Transverse colon (tissue), 4 donors: Measurements from ENCODE around the gene KIF1C. TPM values are rescaled to one million over a fixed set of nuclear protein-coding genes. Genes with fewer than 3 reads are reported as not detected.

ENCODE experiments used
- DNase-seq: peaks from one replicate; pipeline ENCODE4 v3.0.0-alpha.2; 2019
- H3K27ac ChIP-seq, 4 donors: fragments of 200-600 bp; sonication (generic); 2 replicates each; pipeline ENCODE4 v1.5.1; 2016 to 2018; ENCODE audit warnings: inconsistent platforms in 4 of 4
- H3K27me3 ChIP-seq: fragments of 200-600 bp; sonication (generic); 2 replicates; pipeline ENCODE4 v1.5.1; 2017; ENCODE audit warnings: inconsistent platforms
- H3K36me3 ChIP-seq, 4 donors: fragments of 200-600 bp; sonication (generic); 2 replicates each; pipeline ENCODE4 v1.5.1; 2017 to 2019; ENCODE audit warnings: inconsistent platforms in 4 of 4
- H3K4me1 ChIP-seq, 4 donors: fragments of 200-600 bp; sonication (generic); 2 replicates each; pipeline ENCODE4 v1.5.1; 2017 to 2020; ENCODE audit warnings: inconsistent platforms in 4 of 4
- H3K4me3 ChIP-seq, 4 donors: fragments of 200-600 bp; sonication (generic); 1 replicate in 1 of 4; 2 replicates in 3 of 4; pipeline versions ENCODE4 v1.5.1 to v1.6.1; 2017 to 2019; ENCODE audit warnings: inconsistent platforms in 4 of 4
- H3K9me3 ChIP-seq, 2 donors: fragments of 200-600 bp; sonication (generic); 2 replicates each; pipeline ENCODE4 v1.5.1; 2017 to 2019; ENCODE audit warnings: inconsistent platforms in 2 of 2
- CTCF ChIP-seq, 5 experiments: fragments of 200-600 bp in 3 of 5; fragments of 450-650 bp in 2 of 5; sonication (generic) in 3 of 5; IDR thresholded peaks; 1 replicate in 2 of 5; 2 replicates in 3 of 5; pipeline ENCODE4 v1.5.1; 2016 to 2017; ENCODE audit warnings: antibody characterized with exemption in 5 of 5, inconsistent platforms in 3 of 5, mild to moderate bottlenecking in 2 of 5, moderate library complexity in 1 of 5
- EP300 ChIP-seq: sonication (generic); formaldehyde crosslinking; IDR thresholded peaks from one replicate; pipeline ENCODE4 v1.6.1; 2017; ENCODE audit warnings: antibody characterized with exemption, low read depth
- POLR2A ChIP-seq: fragments of 450-650 bp; IDR thresholded peaks from one replicate; pipeline ENCODE4 v1.6.1; 2016; ENCODE audit warnings: antibody characterized with exemption, mild to moderate bottlenecking, moderate library complexity
- POLR2AphosphoS5 ChIP-seq, 3 donors: sonication (generic); formaldehyde crosslinking; IDR thresholded peaks; one replicate each; pipeline ENCODE4 v1.6.1; 2016; ENCODE audit warnings: antibody characterized with exemption in 3 of 3
- WGBS, 2 donors: methylation state at CpG; one replicate each; pipeline ENCODE4 v1.1.5; 2018; ENCODE audit warnings: low coverage in 1 of 2; 5-methylcytosine and 5-hydroxymethylcytosine counted together
- in situ Hi-C, 4 donors: fragments of 200-750 bp; cut with MboI; loops; one replicate each; pipeline versions ENCODE4 v1.15.0 to v1.15.1; 2017; ENCODE audit warnings: low sequenced_read_pairs in 3 of 4, low pct_ligation_motif_present in 1 of 4, low pct_unique_long_range_greater_than_20kb in 1 of 4
- intact Hi-C: fragments of 100-400 bp; cut with DNase I; formaldehyde crosslinking; loops from one replicate; pipeline ENCODE4 v1.15.1; 2023; ENCODE audit warnings: low total_unique reads
- total RNA-seq, 4 donors: library from RNA; depleted of rRNA; stranded (reverse); fragments of >200 nt; gene quantifications; one replicate each; pipeline ENCODE4 v1.1.0, GENCODE V29; 2016

The KIF1C gene
- total RNA-seq = 100 to 1,000 TPM; 106 to 125 (median 114) TPM

GRCh38 chr17:4997302-4998026, at the start of gene KIF1C, which contains the start of gene INCA1:
Gene KIF1C (plus strand): TSS chr17:4997950. CDS start chr17:5000247, 2,297 bp downstream.
Gene INCA1 (minus strand): TSS chr17:4997522. CDS start chr17:4994437, 3,085 bp downstream.
- DNase-seq = peak; percentile 96
- 0% methylated on average over 52 of the region's 93 CpGs; no CpG with 5 or more reads in 1 of the 2 donors for WGBS, 2 donors
- Histone ChIP-seq H3K27ac (peak within 1 kb of the TSS; percentile 92 to 96 (median 94)), H3K9me3 (no peaks in the 10 kb centered on the region), H3K36me3 (peaks cover 0 to 12% (median 0%) of the 10 kb centered on the region in 4 donors), H3K4me3 (peak within 1 kb of the TSS; percentile 80 to 97 (median 90)), H3K27me3 (no peaks in the 10 kb centered on the region), H3K4me1 (peaks cover 17 to 29% (median 26%) of the 10 kb centered on the region in 4 donors)
- TF ChIP-seq POLR2AphosphoS5 (IDR thresholded peaks at IDR 0.05) = peak; percentile 64 to 88 (median 78)
- TF ChIP-seq EP300 = no peak
- peak; percentile 81 for TF ChIP-seq POLR2A
- peak in 4 of 5 experiments; percentile 15 to 61 (median 34) for TF ChIP-seq CTCF (IDR thresholded peaks at IDR 0.05)
- intact Hi-C loops = no loop called here
- in situ Hi-C loops = no loop called here

GRCh38 chr17:4948166-4948930, 49.4 kb upstream of the KIF1C start, which contains the start of gene PFN1:
Gene PFN1 (minus strand): TSS chr17:4948530. CDS start chr17:4948394, 136 bp downstream.
- peak within 1 kb of the TSS; percentile 95 to 100 (median 100) for H3K27ac ChIP-seq
- TF ChIP-seq POLR2A (peak; percentile 97), CTCF (IDR thresholded peaks at IDR 0.05) (no peak), POLR2AphosphoS5 (IDR thresholded peaks at IDR 0.05) (peak; percentile 73 to 96 (median 92)), EP300 (no peak)
- peak; percentile 94 for DNase-seq
- peak within 1 kb of the TSS; percentile 52 to 100 (median 84) for H3K4me3 ChIP-seq
- H3K27me3 ChIP-seq = no peaks in the 10 kb centered on the region
- in situ Hi-C loops (no loop called here), intact Hi-C loops (no loop called here)
- H3K36me3 ChIP-seq = peaks cover 0 to 1% (median 0%) of the 10 kb centered on the region in 4 donors
- WGBS, 2 donors = 0% methylated on average over 5 to 43 of the region's 59 CpGs
- no peaks in the 10 kb centered on the region for H3K9me3 ChIP-seq
- H3K4me1 ChIP-seq = peaks cover 29 to 50% (median 40%) of the 10 kb centered on the region in 4 donors

GRCh38 chr17:4948931-4949320, 48.8 kb upstream of the KIF1C start:
- WGBS, 2 donors = 1% methylated on average over 40 of the region's 40 CpGs; no CpG with 5 or more reads in 1 of the 2 donors
- intact Hi-C loops (no loop called here), in situ Hi-C loops (no loop called here)
- H3K36me3 ChIP-seq = no peaks in the 10 kb centered on the region
- no peaks in the 10 kb centered on the region for H3K9me3 ChIP-seq
- TF ChIP-seq POLR2A = no peak
- TF ChIP-seq EP300 = no peak
- no peak for TF ChIP-seq CTCF (IDR thresholded peaks at IDR 0.05)
- peak; percentile 24 to 54 (median 44) for TF ChIP-seq POLR2AphosphoS5 (IDR thresholded peaks at IDR 0.05)
- peak overlapping the region; percentile 95 to 100 (median 100) for H3K27ac ChIP-seq
- H3K4me3 ChIP-seq = peak overlapping the region; percentile 33 to 92 (median 64)
- peaks cover 29 to 54% (median 37%) of the 10 kb centered on the region in 4 donors for H3K4me1 ChIP-seq
- peak; percentile 87 for DNase-seq
- H3K27me3 ChIP-seq = no peaks in the 10 kb centered on the region
